GM19240 (cell line): ENCODE results near the gene PGAP6.
"Not testable (repeated sequence)": the region's sequence is repeated elsewhere in the genome, so short reads cannot be mapped to it uniquely, and the experiment has no call there.

Source experiments
- DNase-seq: peaks from one replicate; pipeline ENCODE4 v3.0.0; 2011; ENCODE audit warnings: low spot score; ENCODE audit not compliant: insufficient read length

PGAP6 gene

GRCh38 chr16:351804-352520, 29.8 kb downstream of the PGAP6 start:
- DNase-seq: no peak

- no peak for DNase-seq
Observed at GRCh38 chr16:350203-350602, 31.6 kb downstream of the PGAP6 start.

GRCh38 chr16:349211-349610, 32.6 kb downstream of the PGAP6 start:
- no peak for DNase-seq

- DNase-seq: not testable (repeated sequence)
Observed at GRCh38 chr16:348495-348894, 33.3 kb downstream of the PGAP6 start.

GRCh38 chr16:347203-347602, 34.6 kb downstream of the PGAP6 start:
- no peak for DNase-seq

- DNase-seq: no peak
Observed at GRCh38 chr16:346587-346986, 35.2 kb downstream of the PGAP6 start.

- no peak for DNase-seq
Observed at GRCh38 chr16:345772-346171, 36.0 kb downstream of the PGAP6 start.

GRCh38 chr16:342455-343213, 39.1 kb downstream of the PGAP6 start:
- DNase-seq: no peak

- not testable (repeated sequence) for DNase-seq
Observed at GRCh38 chr16:341974-342336, 39.8 kb downstream of the PGAP6 start.

GRCh38 chr16:341095-341973, 40.4 kb downstream of the PGAP6 start:
- DNase-seq: not testable (repeated sequence)

GRCh38 chr16:340370-341091, 41.2 kb downstream of the PGAP6 start:
- DNase-seq: no peak

GRCh38 chr16:339680-340079, 42.1 kb downstream of the PGAP6 start:
- no peak for DNase-seq

GRCh38 chr16:337975-338575, 43.7 kb downstream of the PGAP6 start:
- no peak for DNase-seq

GRCh38 chr16:337437-337836, 44.3 kb downstream of the PGAP6 start:
- no peak for DNase-seq

- DNase-seq: no peak
Observed at GRCh38 chr16:336269-336668, 45.5 kb downstream of the PGAP6 start.

GRCh38 chr16:334861-335632, 46.7 kb downstream of the PGAP6 start:
- not testable (repeated sequence) for DNase-seq

GRCh38 chr16:334164-334832, 47.5 kb downstream of the PGAP6 start:
- not testable (repeated sequence) for DNase-seq

- DNase-seq: no peak
Observed at GRCh38 chr16:333406-334094, 48.2 kb downstream of the PGAP6 start.
